Vagina (tissue), 2 donors: Measurements from ENCODE around the gene ANXA5. TPM values are rescaled to one million over a fixed set of nuclear protein-coding genes. Genes with fewer than 3 reads are reported as not detected.
A peak's percentile ranks its signal among the peaks of the same experiment; 100 is the strongest.

Source experiments
- DNase-seq, 2 donors: peaks; one replicate each; pipeline ENCODE4 v3.0.0-alpha.2; 2017; ENCODE audit errors: extremely low spot score in 2 of 2
- H3K27ac ChIP-seq: fragments of 200-600 bp; sonication (generic); one replicate; pipeline ENCODE4 v1.5.1; 2019
- H3K27me3 ChIP-seq: fragments of 200-600 bp; sonication (generic); one replicate; pipeline ENCODE4 v1.5.1; 2019
- H3K36me3 ChIP-seq, 2 donors: fragments of 200-600 bp; sonication (generic); one replicate each; pipeline ENCODE4 v1.5.1; 2017 to 2019
- H3K4me1 ChIP-seq: fragments of 200-600 bp; sonication (generic); one replicate; pipeline ENCODE4 v1.5.1; 2019
- H3K4me3 ChIP-seq, 2 donors: fragments of 200-600 bp; sonication (generic); 1 replicate in 1 of 2; 2 replicates in 1 of 2; pipeline ENCODE4 v1.5.1; 2016 to 2019
- H3K9me3 ChIP-seq: fragments of 200-600 bp; sonication (generic); one replicate; pipeline ENCODE4 v1.5.1; 2019
- POLR2A ChIP-seq, 2 donors: fragments of 450-650 bp; IDR thresholded peaks; one replicate each; pipeline ENCODE4 v1.6.1; 2017; ENCODE audit warnings: antibody characterized with exemption in 2 of 2, mild to moderate bottlenecking in 2 of 2, moderate library complexity in 2 of 2
- POLR2AphosphoS5 ChIP-seq, 2 donors: sonication (generic); formaldehyde crosslinking; IDR thresholded peaks; one replicate each; pipeline ENCODE4 v1.9.0; 2017; ENCODE audit warnings: antibody characterized with exemption in 2 of 2, mild to moderate bottlenecking in 2 of 2, low read depth in 1 of 2; ENCODE audit not compliant: insufficient read depth in 1 of 2
- intact Hi-C: fragments of 100-400 bp; cut with DNase I; formaldehyde crosslinking; loops from one replicate; pipeline ENCODE4 v1.15.1; 2023
- total RNA-seq: library from RNA; depleted of rRNA; stranded (reverse); fragments of >200 nt; gene quantifications from one replicate; pipeline ENCODE4 v1.2.3, GENCODE V29; 2016
- TF ChIP-seq, protein P1 (sequence below), 3 experiments: fragments of 450-650 bp in 2 of 3; fragments of 200-600 bp in 1 of 3; sonication (generic) in 1 of 3; IDR thresholded peaks; one replicate each; pipeline ENCODE4 v1.5.1; 2017 to 2019; ENCODE audit warnings: antibody characterized with exemption in 3 of 3, mild to moderate bottlenecking in 2 of 3, moderate library complexity in 2 of 3

ANXA5 gene
- total RNA-seq = 197 TPM

DNA sequence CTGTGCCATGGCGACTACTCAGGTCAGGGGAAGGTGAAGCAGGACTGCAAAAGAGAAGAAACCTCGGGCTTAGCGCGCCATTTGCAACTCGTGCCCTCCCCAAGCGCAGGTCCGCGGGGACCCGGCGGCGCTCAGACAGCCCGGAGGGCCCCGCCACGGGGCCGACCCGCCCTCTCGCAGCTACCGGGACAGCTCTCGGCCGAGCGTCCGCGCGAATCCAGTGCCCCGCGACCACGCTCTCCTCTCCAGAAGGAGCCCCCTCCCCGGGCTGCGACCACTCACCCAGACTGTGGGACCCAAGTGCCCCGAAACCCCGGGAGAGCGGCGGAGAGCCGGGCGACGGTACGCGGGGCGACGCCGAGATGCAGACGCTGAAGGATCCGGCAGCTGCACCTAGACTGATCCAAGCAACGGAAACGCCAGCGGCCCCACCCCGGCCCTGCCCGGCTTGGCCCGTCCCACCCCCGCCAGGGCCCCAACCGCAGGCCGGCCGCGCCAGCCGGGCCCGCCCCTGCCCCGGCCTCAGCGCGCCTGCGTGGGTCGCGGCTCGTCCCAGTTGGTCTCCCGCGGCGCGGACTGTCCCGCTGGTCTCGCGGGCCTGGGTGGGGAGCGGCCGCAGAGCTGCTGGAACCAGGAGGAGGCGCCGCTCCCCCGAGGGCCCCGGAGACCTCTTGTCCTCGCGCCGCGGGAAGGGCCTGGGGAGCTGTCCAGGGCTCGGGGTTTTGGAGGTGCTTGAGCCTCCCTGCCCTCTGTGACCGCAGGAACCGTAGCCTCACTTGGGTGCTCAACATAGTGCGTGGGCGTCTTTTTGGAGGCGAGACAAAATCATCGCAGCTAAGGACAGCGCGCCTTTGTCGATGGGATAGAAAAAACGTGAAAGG, at the start of gene ANXA5:
TSS of gene ANXA5 (minus strand) at position 400 of the 881 bp plus-strand sequence. CDS start at position 9, 391 bp downstream.
- Histone ChIP-seq H3K36me3 (no peaks in the 10 kb centered on the region), H3K27me3 (no peaks in the 10 kb centered on the region), H3K4me3 (peak within 1 kb of the TSS; percentile 86 to 94), H3K4me1 (peaks cover 47% of the 10 kb centered on the region), H3K9me3 (no peaks in the 10 kb centered on the region), H3K27ac (peak within 1 kb of the TSS; percentile 98)
- TF ChIP-seq, protein P1, sequence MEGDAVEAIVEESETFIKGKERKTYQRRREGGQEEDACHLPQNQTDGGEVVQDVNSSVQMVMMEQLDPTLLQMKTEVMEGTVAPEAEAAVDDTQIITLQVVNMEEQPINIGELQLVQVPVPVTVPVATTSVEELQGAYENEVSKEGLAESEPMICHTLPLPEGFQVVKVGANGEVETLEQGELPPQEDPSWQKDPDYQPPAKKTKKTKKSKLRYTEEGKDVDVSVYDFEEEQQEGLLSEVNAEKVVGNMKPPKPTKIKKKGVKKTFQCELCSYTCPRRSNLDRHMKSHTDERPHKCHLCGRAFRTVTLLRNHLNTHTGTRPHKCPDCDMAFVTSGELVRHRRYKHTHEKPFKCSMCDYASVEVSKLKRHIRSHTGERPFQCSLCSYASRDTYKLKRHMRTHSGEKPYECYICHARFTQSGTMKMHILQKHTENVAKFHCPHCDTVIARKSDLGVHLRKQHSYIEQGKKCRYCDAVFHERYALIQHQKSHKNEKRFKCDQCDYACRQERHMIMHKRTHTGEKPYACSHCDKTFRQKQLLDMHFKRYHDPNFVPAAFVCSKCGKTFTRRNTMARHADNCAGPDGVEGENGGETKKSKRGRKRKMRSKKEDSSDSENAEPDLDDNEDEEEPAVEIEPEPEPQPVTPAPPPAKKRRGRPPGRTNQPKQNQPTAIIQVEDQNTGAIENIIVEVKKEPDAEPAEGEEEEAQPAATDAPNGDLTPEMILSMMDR (IDR thresholded peaks at IDR 0.05) = peak in 1 of 3 experiments; percentile 37
- TF ChIP-seq POLR2AphosphoS5 (IDR thresholded peaks at IDR 0.05; ENCODE audit: insufficient read depth in 1 of 2, low read depth in 1 of 2) = peak in 1 of 2 donors; percentile 93
- peak in 1 of 2 donors; percentile 70 for TF ChIP-seq POLR2A (IDR thresholded peaks at IDR 0.05)
- intact Hi-C loops = no loop called here
- no peak for DNase-seq

DNA sequence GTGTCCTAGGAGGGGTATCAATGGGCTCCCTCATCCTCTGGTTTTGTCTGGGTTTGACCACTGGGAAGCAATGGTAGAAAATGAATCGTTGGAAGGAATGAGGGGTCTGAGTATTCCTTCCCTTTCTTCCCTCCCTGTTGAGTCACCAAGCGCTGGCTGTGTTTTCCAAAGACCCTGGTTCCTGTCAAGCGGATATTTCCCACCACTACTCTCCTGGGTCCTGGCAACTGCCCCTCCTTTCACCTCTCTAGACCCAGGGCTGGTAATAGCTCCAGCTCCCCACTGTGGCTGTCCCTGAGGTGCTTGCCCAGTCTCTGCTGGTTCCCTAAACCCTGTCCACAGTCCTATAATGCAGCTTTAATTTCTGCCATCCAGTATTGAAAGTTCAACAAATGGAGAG, 46.0 kb upstream of the ANXA5 start:
- intact Hi-C loops = no loop called here
- Histone ChIP-seq H3K36me3 (no peaks in the 10 kb centered on the region), H3K9me3 (no peaks in the 10 kb centered on the region), H3K27ac (no peak overlapping the region), H3K27me3 (no peaks in the 10 kb centered on the region), H3K4me1 (no peaks in the 10 kb centered on the region), H3K4me3 (no peak overlapping the region)
- TF ChIP-seq POLR2A (IDR thresholded peaks at IDR 0.05) = no peak
- TF ChIP-seq, protein P1 (IDR thresholded peaks at IDR 0.05) = no peak
- no peak for TF ChIP-seq POLR2AphosphoS5 (IDR thresholded peaks at IDR 0.05; ENCODE audit: insufficient read depth in 1 of 2, low read depth in 1 of 2)
- DNase-seq = no peak

DNA sequence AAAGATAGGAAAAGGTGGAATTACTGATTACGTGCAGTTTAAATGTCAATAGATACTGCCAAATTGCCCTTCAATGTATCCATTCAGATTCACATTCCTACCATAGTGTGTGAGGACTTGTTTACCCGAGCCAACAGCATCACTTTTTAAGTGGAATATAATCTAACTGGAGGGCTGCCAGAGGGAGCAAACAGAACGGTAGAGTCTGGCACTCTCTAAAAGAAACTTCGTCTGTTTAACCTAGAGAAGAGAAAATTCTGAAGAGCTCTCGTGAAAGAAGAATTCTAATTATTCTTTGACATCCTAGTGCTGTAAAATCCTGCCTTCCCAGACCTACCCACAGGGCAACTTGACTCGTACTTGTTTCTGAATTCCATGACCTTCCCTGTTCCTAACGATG, 45.0 kb upstream of the ANXA5 start:
- TF ChIP-seq POLR2AphosphoS5 (IDR thresholded peaks at IDR 0.05; ENCODE audit: insufficient read depth in 1 of 2, low read depth in 1 of 2) = no peak
- TF ChIP-seq, protein P1 (IDR thresholded peaks at IDR 0.05) = no peak
- no peak for TF ChIP-seq POLR2A (IDR thresholded peaks at IDR 0.05)
- Histone ChIP-seq H3K4me3 (no peak overlapping the region), H3K27me3 (no peaks in the 10 kb centered on the region), H3K36me3 (no peaks in the 10 kb centered on the region), H3K4me1 (no peaks in the 10 kb centered on the region), H3K9me3 (no peaks in the 10 kb centered on the region), H3K27ac (no peak overlapping the region)
- intact Hi-C loops = no loop called here
- DNase-seq = no peak

DNA sequence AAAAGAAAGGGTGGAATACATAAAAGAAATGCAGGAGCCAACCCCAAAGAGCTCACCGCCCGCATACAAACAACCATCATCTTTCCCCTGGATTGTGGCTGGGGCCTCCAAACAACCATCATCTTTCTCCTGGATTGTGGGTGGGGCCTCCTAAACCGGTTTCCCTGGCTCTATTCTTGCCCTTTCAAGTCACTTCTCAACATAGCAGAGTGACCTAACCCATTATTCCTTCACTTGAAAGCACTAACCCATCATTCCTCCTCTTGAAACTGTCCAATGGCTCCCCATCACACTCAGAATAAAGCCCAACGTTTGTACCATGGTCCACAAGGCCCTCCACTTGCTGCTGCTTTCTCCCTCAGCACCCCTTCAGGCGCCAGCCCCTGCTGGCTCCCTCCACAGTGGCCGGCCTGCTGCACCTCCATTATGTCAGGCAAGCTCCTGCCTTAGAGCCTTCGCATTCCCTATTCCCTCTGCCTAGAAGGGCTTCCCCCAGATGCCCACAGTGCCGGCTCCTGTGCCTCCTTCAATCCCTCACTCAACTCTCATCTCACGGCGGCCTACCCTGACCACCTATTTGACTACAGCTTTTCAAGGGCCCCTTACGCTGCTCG, 44.1 kb upstream of the ANXA5 start:
- DNase-seq = no peak
- no peak overlapping the region for H3K27ac ChIP-seq
- H3K27me3 ChIP-seq = no peaks in the 10 kb centered on the region
- no peak overlapping the region for H3K4me3 ChIP-seq
- no peaks in the 10 kb centered on the region for H3K4me1 ChIP-seq
- no peaks in the 10 kb centered on the region for H3K36me3 ChIP-seq
- H3K9me3 ChIP-seq = no peaks in the 10 kb centered on the region
- intact Hi-C loops = no loop called here
- no peak for TF ChIP-seq POLR2A (IDR thresholded peaks at IDR 0.05)

DNA sequence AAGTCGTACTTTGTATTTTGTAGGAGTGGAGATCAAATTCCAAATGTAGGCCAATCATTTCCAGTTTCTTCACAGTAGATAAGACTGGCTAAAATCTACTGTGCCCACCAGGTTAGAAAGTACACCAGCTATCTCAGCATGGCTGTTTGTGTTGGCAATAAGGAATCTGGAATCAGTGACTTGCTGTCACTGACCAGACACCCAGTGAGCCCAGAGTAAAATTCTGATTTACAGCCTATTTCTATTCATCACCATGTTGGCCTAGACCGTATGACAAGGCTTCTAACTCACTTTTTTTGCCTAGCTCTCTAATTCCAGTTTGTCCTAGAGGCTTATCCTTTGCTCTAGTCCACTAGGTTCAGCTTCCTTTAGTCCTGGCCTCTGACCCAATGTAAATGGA, 42.8 kb upstream of the ANXA5 start:
- TF ChIP-seq POLR2A (IDR thresholded peaks at IDR 0.05) (no peak), POLR2AphosphoS5 (IDR thresholded peaks at IDR 0.05; ENCODE audit: insufficient read depth in 1 of 2, low read depth in 1 of 2) (no peak)
- TF ChIP-seq, protein P1 (IDR thresholded peaks at IDR 0.05) = no peak
- no peaks in the 10 kb centered on the region for H3K4me1 ChIP-seq
- no peak for DNase-seq
- no peaks in the 10 kb centered on the region for H3K36me3 ChIP-seq
- H3K4me3 ChIP-seq = no peak overlapping the region
- intact Hi-C loops = no loop called here
- H3K9me3 ChIP-seq = no peaks in the 10 kb centered on the region
- H3K27ac ChIP-seq = no peak overlapping the region
- H3K27me3 ChIP-seq = no peaks in the 10 kb centered on the region
